Endometrial microvascular endothelial cells (primary cell): ENCODE results near the gene RAD9A. TPM values are rescaled to one million over a fixed set of nuclear protein-coding genes. Genes with fewer than 3 reads are reported as not detected.

Experiments
- in situ Hi-C: cut with HindIII; loops from 2 replicates; pipeline ENCODE4 v1.10.0; 2017; ENCODE audit warnings: low sequenced_read_pairs, low pct_unique_long_range_greater_than_20kb; ENCODE audit errors: inconsistent ontology term
- total RNA-seq: library from RNA; depleted of rRNA; stranded (reverse); fragments of >200 nt; gene quantifications from one replicate; pipeline ENCODE4 v1.2.3, GENCODE V29; 2015; ENCODE audit errors: inconsistent ontology term

RAD9A gene
- total RNA-seq, 1 donor from 2014 or later, result 9.5 TPM

DNA sequence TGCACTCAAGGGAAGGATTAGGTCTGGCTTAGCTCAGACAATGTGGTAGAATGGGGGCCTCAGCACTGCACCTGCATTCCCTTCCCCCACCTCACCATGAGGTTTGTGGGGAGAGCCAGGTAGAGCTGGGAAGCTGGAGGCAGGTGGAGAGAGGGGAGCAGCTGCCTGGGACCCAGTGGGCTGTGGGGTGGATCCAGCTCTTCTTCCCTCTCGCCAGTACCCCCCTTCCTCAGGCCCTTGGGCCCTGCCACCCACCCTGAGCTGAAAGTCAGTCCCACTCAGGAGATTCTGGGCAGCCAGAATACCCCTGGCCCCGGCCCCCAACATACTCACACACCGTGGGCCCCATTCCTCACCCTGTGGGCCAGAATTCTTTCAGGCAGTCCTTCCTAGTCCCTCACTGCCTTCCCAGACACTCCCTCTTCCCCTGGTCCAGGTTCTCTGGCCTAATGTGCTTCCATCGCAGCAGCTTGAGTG, 35.4 kb upstream of the RAD9A start:
- in situ Hi-C loops, result no loop called here

GRCh38 chr11:67356864-67357561, 34.8 kb upstream of the RAD9A start:
- in situ Hi-C loops, result no loop called here

DNA sequence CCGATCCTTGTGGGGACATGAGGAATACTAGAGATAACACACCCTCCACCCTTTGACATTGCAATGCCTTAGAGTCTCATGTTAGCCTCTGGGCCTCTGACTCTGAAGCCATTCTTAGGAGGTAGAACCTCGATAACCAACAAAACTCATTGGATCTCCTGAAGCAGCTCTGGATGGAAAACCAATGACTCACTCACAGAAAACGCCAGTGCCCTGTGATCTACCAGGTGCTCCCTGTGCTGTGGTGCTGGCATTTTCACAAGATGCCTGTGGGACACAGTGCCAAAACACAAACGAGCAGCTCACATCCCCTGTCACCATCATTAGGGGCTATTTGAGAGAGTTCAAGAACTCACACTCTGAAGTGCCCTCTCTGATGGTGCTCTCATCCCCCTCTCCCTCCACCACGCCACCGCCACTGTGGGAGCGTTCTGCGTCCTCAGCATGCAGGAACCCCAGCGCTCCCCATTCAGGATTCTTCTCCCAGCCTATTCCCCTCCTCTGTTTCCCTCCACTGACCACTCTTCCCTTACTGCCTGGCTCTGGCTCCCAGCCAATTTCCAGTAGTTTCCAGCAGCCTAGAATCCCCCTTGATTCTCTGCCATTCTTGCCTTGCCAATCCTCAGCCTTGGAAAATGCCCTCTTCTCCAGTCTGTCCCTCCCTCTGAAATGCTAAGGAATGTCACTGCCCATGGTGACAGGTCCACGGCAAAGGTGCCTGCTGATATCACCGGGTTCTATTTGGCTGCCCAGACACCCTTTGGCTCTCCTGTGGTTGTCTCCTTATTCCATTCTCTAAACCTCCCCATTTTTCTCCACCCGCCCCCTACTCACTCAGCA, 33.7 kb upstream of the RAD9A start:
- in situ Hi-C loops, result no loop called here

GRCh38 chr11:67364169-67364568, 27.6 kb upstream of the RAD9A start:
- in situ Hi-C loops, result no loop called here

GRCh38 chr11:67364783-67365722, 26.7 kb upstream of the RAD9A start:
- in situ Hi-C loops, result no loop called here

DNA sequence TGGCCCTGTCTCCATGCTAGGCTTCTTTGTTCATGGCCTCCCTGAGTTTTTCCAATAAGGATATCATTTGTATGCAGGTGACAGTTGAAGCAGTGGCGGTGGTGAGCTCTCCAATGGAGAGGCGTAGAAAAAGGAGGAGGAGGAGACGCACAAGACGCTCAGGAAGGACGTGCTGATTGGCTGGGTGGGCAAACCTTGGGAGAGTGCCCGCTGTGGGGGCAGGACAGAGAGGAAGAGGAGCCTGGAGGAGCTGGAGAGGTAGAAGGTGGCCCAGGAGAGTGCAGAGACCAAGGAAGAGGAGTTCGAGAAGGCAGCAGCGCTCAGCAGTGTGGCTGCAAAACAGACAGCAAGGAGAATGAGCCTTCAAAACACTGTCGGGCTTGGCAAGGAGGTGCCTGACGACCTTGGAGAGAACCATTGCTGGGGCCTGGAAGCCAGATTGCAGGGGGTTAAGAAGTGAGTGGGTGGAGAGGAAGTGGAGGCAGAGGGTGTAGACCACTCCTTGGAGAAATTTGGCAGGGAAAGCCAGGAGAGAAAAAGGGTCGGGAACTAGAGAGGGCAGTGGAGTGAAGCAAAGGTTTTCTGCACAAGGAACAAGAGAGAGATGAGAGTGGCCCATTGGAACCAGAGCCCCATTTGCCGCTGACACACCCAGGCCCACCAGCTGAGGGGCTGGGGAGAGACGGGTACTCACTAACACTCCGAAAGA, 25.9 kb upstream of the RAD9A start:
- in situ Hi-C loops, result no loop called here

- in situ Hi-C loops, result no loop called here
Measured at GRCh38 chr11:67366546-67366945, 25.2 kb upstream of the RAD9A start.

DNA sequence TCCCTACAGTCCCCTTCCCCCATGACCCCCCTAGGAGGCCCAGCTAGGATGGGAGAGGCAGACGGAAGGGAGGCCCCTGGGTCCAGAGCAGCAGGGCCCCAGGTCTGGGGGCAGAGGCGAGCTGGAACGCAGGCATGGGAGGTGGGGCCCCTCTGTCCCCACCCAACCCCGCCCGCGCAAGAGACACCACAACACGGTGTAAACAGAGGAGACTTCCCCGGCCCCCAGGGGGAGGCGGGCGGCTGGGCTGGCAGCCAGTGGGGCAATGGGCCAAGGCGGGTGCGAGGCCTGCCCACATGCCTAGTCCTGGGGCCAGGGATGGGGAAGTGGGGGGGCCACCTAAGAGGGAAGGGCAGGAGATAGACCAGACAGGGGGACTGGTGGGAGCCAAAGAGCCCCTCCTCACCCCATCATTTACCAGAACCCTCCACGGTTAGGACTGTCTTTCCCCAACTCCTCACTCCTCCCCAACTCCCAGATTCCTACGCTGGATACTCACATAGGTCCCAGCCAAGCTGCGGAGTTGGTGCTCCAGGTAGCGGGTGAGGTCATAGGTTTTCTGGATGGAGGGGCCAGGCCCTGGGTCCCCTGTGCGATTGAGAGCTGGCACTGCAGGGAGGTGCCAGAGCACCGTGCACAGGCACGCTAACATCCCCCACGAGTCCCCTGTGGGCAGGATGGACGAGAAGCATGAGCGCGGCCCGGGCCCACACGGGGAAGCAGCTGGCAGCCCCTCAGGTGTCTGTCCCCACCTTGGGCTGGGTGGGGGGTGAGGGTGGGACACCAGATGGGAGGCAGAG, 24.6 kb upstream of the RAD9A start:
- in situ Hi-C loops, result no loop called here

- in situ Hi-C loops, result no loop called here
Measured at GRCh38 chr11:67367761-67368227, 24.0 kb upstream of the RAD9A start.

DNA sequence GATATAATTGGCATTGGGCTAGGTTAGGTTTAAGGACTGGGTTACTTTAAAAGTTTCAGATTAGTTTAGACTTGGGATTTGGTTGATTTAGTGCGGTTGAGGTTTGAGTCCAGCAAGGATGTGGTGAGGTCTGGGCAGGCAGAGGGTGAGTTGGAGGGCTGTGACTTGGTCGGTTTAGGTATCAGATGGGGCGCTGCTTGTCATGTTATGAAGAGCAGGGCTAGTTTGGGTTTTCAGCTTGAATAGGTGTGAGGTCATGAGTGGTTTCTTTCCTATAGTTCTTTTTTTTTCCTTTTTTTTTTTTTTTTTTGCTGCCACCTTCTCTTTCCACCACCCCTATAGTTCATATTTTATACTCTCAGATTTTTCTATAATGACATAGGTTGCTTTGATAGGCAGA, 23.2 kb upstream of the RAD9A start:
- in situ Hi-C loops, result no loop called here

GRCh38 chr11:67369275-67369674, 22.5 kb upstream of the RAD9A start:
- in situ Hi-C loops, result no loop called here

DNA sequence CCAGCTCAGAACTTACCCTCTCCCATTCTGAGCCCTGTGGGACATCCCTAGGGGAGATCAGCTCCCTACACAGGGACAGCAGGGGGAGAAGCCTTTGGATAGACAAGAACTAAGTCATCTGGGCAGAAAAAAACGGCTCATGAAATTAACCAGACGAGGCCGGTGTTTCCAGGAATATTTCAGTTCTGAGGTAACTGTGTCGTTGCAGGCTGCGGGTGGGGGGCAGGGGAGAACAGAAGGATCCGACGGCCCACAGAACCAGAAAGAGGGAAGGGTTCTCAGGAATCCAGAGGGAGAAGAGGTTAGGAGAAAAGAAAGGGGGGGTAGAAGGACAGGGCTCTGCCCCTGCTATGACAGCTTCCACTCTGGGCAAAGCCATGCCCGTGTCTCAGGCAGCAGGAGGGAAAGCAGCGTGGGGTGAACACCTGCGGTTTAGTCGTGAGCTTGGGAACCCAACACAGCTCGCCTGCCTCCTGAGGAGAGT, 21.9 kb upstream of the RAD9A start:
- in situ Hi-C loops, result no loop called here

- in situ Hi-C loops, result no loop called here
Measured at GRCh38 chr11:67370351-67371076, 21.3 kb upstream of the RAD9A start.

GRCh38 chr11:67371189-67371910, 20.4 kb upstream of the RAD9A start:
- in situ Hi-C loops, result no loop called here

GRCh38 chr11:67371911-67372320, 19.9 kb upstream of the RAD9A start:
- in situ Hi-C loops, result no loop called here

DNA sequence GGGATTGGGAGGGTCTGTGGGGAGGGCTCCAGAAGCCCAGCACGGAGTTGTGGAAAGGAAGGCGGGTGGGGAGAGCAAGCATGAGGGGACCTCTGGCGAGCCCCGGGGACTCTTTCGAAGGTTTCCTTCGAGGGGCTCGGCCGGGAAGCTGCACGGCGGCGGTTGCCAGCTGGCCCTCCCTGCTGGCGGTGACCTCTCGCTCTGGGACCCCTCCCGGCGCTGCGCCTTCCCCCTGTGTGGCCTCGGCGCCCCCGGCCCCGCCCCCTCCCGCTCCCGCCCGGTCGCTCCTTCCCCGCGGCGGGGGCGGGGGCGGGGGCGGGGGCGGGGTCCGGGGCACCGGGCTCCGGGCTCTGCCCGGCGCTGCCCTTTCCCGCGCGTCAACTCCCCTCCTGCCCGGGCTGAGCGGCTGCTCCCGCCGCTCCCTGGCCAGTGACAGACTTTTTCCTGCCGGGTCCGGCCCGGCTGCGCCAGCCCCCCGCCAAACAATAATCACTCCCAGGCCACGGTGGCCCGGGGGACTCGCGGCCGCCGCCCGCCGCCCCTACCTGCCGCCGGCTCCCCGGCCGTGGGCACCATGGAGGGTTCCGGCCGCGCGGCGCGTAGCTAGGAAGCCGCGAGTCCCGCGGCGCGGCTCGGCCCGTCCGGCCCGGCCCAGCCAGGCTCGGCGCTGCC, 19.3 kb upstream of the RAD9A start:
- in situ Hi-C loops, result no loop called here
